Omental fat pad (tissue), 4 donors: ENCODE data around the gene CDRT15. TPM values are rescaled to one million over a fixed set of nuclear protein-coding genes. Genes with fewer than 3 reads are reported as not detected.
"Not testable (repeated sequence)": the region's sequence is repeated elsewhere in the genome, so short reads cannot be mapped to it uniquely, and the experiment has no call there.

Source experiments
- ATAC-seq: fragments of 150-250 bp; one replicate; pipeline ENCODE4 v1.9.1; 2016; ENCODE audit warnings: mild to moderate bottlenecking, moderate library complexity; ENCODE audit not compliant: low FRiP score
- DNase-seq: peaks from one replicate; pipeline ENCODE4 v3.0.0-alpha.2; 2019; ENCODE audit warnings: low spot score
- total RNA-seq, 4 donors: library from RNA; depleted of rRNA; stranded (reverse); fragments of >200 nt; gene quantifications; one replicate each; pipeline ENCODE4 v1.1.0, GENCODE V29; 2016
- TF ChIP-seq, protein P1 (sequence below), 3 donors: fragments of 450-650 bp; IDR thresholded peaks; one replicate each; pipeline ENCODE4 v1.5.1; 2016 to 2017; ENCODE audit warnings: antibody characterized with exemption in 3 of 3, mild to moderate bottlenecking in 3 of 3, moderate library complexity in 2 of 3

CDRT15 gene
- total RNA-seq, 4 donors from 2014 or later = not detected

- TF ChIP-seq, protein P1, sequence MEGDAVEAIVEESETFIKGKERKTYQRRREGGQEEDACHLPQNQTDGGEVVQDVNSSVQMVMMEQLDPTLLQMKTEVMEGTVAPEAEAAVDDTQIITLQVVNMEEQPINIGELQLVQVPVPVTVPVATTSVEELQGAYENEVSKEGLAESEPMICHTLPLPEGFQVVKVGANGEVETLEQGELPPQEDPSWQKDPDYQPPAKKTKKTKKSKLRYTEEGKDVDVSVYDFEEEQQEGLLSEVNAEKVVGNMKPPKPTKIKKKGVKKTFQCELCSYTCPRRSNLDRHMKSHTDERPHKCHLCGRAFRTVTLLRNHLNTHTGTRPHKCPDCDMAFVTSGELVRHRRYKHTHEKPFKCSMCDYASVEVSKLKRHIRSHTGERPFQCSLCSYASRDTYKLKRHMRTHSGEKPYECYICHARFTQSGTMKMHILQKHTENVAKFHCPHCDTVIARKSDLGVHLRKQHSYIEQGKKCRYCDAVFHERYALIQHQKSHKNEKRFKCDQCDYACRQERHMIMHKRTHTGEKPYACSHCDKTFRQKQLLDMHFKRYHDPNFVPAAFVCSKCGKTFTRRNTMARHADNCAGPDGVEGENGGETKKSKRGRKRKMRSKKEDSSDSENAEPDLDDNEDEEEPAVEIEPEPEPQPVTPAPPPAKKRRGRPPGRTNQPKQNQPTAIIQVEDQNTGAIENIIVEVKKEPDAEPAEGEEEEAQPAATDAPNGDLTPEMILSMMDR (IDR thresholded peaks at IDR 0.05) = no peak
- ATAC-seq (no peak), DNase-seq (no peak)
Measured at GRCh38 chr17:14198013-14198412, 38.6 kb downstream of the CDRT15 start.

GRCh38 chr17:14197586-14197985 is 39.1 kb downstream of the CDRT15 start:
- no peak for DNase-seq
- TF ChIP-seq, protein P1 (IDR thresholded peaks at IDR 0.05) = no peak
- no peak for ATAC-seq

DNA sequence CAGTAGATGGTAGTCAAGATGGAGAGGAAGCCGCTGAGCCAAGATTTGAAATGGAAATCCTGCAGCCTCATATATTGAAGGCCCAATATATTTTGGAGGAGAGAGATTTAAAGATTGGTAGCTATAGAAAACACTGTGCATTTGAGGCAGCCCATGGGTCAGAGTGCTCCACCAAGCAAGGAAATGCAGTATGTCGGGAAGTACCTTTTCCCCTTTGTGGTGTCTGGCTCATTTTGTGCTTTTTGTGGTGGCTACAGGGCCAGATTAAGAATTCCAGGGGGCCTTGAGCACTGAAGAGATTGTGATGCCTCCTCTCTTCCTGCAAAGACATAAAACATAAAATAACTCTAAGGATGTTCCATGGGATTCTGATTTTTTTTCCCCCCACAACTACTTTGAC is 39.6 kb downstream of the CDRT15 start:
- DNase-seq (no peak), ATAC-seq (no peak)
- TF ChIP-seq, protein P1 (IDR thresholded peaks at IDR 0.05) = no peak

GRCh38 chr17:14196377-14196997 is 40.2 kb downstream of the CDRT15 start:
- ATAC-seq (no peak), DNase-seq (no peak)
- TF ChIP-seq, protein P1 (IDR thresholded peaks at IDR 0.05) = no peak

- ATAC-seq, DNase-seq: not testable (repeated sequence)
Measured at GRCh38 chr17:14192636-14193344, 43.9 kb downstream of the CDRT15 start.

GRCh38 chr17:14192039-14192438 is 44.6 kb downstream of the CDRT15 start:
- not testable (repeated sequence) for DNase-seq, ATAC-seq

- not testable (repeated sequence) for ATAC-seq, DNase-seq
Measured at GRCh38 chr17:14191469-14191868, 45.2 kb downstream of the CDRT15 start.

DNA sequence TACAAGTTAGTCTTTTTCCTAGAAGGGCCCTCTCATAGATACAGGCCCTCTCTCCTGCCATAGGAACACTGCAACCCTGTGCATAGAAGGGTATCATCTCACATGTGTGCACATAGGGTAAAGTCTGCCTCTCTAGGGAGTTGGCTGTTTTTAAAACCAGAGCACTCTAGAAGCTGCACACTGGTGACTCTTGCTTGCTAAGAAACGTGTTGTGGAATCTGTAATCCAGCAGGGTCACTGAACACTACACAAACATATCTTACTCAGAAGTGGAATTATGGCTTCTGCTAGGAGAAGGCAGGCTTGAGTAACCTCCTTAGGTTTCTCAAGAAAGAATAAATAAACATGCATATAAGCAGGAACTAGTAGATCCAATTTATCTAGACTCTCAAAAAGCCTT is 45.9 kb downstream of the CDRT15 start:
- DNase-seq, ATAC-seq: not testable (repeated sequence)

- ATAC-seq, DNase-seq: not testable (repeated sequence)
Measured at GRCh38 chr17:14186443-14186842, 50.2 kb downstream of the CDRT15 start.

Other genes with a start within 250 kb of the CDRT15 start
- gene COX10, start 167.4 kb downstream of the CDRT15 start, total RNA-seq = 10 to 100 TPM; 15.4 to 28.8 (median 24.8) TPM
- gene HS3ST3B1, start 64.2 kb upstream of the CDRT15 start, total RNA-seq = 1 to 10 TPM; 1.3 to 5.8 (median 4.8) TPM